Activated CD4-positive, alpha-beta memory T cell treated with anti-CD3 and anti-CD28 coated beads, Interleukin-2, amount 10 ng/mL, durations not matched to agents 7 days and 5 days (primary cell): ENCODE results near the gene FOXP1. TPM values are rescaled to one million over a fixed set of nuclear protein-coding genes. Genes with fewer than 3 reads are reported as not detected.

Experiments used
- CTCF ChIA-PET: fragments of 350-600 bp; sonication (Branson Sonifier 250); formaldehyde crosslinking; loops from one replicate; lab custom pipeline; 2021; ENCODE audit warnings: antibody characterized with exemption, inconsistent platforms; lab: Charles Lee
- POLR2A ChIA-PET: fragments of 350-600 bp; sonication (Branson Sonifier 250); formaldehyde crosslinking; loops from one replicate; lab custom pipeline; 2021; ENCODE audit warnings: antibody characterized with exemption; lab: Charles Lee
- DNase-seq: peaks from one replicate; pipeline ENCODE4 v3.0.0-alpha.2; 2020
- H3K27ac Mint-ChIP-seq: one replicate; pipeline ENCODE4 v1.8.0; 2021; ENCODE audit warnings: mild to moderate bottlenecking, mixed read lengths
- H3K27me3 Mint-ChIP-seq: one replicate; pipeline ENCODE4 v1.8.0; 2021; ENCODE audit warnings: mixed read lengths
- H3K36me3 Mint-ChIP-seq: one replicate; pipeline ENCODE4 v1.8.0; 2021; ENCODE audit warnings: low read depth, mixed read lengths
- H3K4me1 Mint-ChIP-seq: one replicate; pipeline ENCODE4 v1.8.0; 2021; ENCODE audit warnings: mixed read lengths
- H3K4me3 Mint-ChIP-seq: one replicate; pipeline ENCODE4 v1.8.0; 2021; ENCODE audit warnings: mild to moderate bottlenecking, mixed read lengths
- H3K9me3 Mint-ChIP-seq: one replicate; pipeline ENCODE4 v1.8.0; 2021; ENCODE audit warnings: mixed read lengths
- total RNA-seq, 2 experiments: library from RNA; stranded (reverse); gene quantifications; one replicate each; pipeline ENCODE4 v1.2.3, GENCODE V29; 2021

The FOXP1 gene
- total RNA-seq, 2 experiments from 2014 or later: 71.3 to 76.9 TPM

DNA sequence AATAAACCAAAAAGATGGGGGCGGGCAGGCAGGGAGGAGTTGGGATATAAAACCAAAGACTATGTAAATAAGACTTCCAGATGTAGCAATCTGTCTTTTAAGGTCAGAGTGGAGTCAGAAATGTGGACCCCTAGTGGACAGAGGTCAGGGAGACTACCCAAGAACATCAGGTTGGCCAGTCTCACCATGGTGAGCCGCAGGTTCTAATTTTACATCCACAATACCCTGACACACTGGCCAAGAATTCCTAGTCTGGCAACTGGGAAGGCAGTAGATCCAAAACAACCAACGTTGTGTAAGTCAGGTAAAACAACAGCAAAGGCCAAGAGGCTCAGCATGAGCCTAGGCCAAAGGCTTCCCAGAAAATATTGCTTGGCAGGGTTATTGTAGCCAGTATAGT is 203.4 kb downstream of the FOXP1 start:
- no peak overlapping the region for H3K4me3 Mint-ChIP-seq
- DNase-seq: no peak
- no peaks in the 10 kb centered on the region for H3K36me3 Mint-ChIP-seq
- H3K27me3 Mint-ChIP-seq: no peaks in the 10 kb centered on the region
- CTCF ChIA-PET: no interaction called here
- no peaks in the 10 kb centered on the region for H3K9me3 Mint-ChIP-seq
- H3K27ac Mint-ChIP-seq: no peak overlapping the region
- POLR2A ChIA-PET: no interaction called here
- peaks cover 37% of the 10 kb centered on the region for H3K4me1 Mint-ChIP-seq

DNA sequence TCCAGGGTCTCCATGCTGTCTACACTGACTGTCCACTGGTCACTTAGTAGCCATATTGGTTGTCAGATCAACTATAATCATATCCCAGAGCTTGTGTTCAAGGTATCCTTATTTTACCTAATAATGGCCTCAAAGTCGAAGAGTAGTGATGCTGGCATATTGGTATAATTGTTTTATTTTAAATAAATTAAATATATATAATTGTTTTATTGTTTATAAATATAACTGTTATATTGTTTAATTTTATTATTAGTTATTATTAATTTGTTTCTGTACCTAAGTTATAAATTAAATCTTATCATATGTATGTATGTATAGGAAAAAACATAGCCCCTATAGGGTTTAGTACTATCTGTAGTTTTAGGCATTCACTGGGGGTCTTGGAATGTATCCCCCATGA is 205.0 kb downstream of the FOXP1 start:
- ChIA-PET POLR2A (no interaction called here), CTCF (interaction anchor here (0.7 kb wide), 1 partner anchor 385 kb away, joined by 3 read pairs; no protein-coding TSS in a partner anchor)
- no peak overlapping the region for H3K27ac Mint-ChIP-seq
- H3K9me3 Mint-ChIP-seq: no peaks in the 10 kb centered on the region
- peaks cover 23% of the 10 kb centered on the region for H3K4me1 Mint-ChIP-seq
- H3K27me3 Mint-ChIP-seq: no peaks in the 10 kb centered on the region
- no peak overlapping the region for H3K4me3 Mint-ChIP-seq
- DNase-seq: no peak
- no peaks in the 10 kb centered on the region for H3K36me3 Mint-ChIP-seq

DNA sequence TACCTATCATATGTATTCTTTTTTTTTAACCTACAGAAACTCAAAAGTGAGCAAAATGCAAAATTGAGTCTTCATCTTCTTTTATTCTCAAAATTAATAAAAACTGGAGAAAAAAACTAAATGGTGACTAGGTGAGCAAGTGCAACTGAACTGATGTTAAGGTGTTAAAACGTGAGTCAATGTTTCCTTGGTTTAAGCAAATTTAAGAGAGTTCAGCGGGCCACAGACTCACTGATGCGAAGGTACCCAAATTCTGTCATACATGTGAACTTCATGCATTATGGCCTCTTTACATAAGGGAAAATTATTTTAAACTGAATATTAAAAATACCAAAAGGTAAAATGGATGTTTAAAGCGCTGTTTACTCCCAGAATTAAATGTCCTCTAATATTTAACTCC is 206.6 kb downstream of the FOXP1 start:
- ChIA-PET POLR2A (no interaction called here), CTCF (no interaction called here)
- H3K27me3 Mint-ChIP-seq: no peaks in the 10 kb centered on the region
- H3K9me3 Mint-ChIP-seq: no peaks in the 10 kb centered on the region
- DNase-seq: no peak
- peaks cover 25% of the 10 kb centered on the region for H3K4me1 Mint-ChIP-seq
- no peaks in the 10 kb centered on the region for H3K36me3 Mint-ChIP-seq
- H3K4me3 Mint-ChIP-seq: no peak overlapping the region
- H3K27ac Mint-ChIP-seq: no peak overlapping the region

DNA sequence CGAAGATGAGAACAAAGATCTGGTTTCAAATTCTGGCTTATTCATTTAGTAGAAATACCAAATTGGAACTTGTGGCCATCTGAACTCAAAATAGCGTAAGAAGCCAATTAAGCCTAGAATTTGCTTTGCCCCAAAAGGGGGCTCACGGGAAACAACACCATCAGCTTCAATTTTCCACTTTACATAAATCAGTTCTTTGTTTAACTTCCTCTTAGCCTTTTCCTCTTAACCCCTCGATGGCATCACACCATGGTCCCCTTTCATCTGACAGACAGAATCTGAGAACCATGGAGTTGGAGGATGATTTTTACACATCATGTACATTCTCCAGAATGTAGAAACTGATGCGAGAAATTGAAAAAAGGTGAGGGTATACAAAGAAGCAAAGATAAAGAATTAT is 207.0 kb downstream of the FOXP1 start:
- Mint-ChIP-seq H3K4me3 (no peak overlapping the region), H3K9me3 (no peaks in the 10 kb centered on the region), H3K36me3 (no peaks in the 10 kb centered on the region), H3K27ac (no peak overlapping the region), H3K27me3 (no peaks in the 10 kb centered on the region), H3K4me1 (peaks cover 23% of the 10 kb centered on the region)
- DNase-seq: no peak
- ChIA-PET CTCF (no interaction called here), POLR2A (no interaction called here)

DNA sequence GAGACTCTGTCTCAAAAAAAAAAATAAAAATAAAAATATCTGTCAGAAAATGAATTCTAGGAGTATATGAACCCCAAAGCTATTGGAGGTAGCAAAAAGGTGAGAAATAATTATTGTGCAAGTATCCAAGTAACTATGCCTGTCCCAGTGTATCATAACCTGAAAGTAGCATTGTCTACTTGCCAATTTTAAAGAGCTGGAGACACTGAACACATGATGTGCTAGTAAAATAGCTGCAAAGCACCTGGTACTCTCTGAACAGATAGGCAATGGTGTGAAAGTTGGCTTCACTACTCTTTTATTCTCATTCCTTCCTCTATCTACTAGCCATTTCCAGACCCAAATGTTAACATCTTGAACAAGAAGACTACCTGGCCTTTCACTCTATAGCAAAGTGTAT is 208.9 kb downstream of the FOXP1 start:
- Mint-ChIP-seq H3K4me1 (peaks cover 11% of the 10 kb centered on the region), H3K4me3 (no peak overlapping the region), H3K27ac (no peak overlapping the region), H3K36me3 (no peaks in the 10 kb centered on the region), H3K27me3 (no peaks in the 10 kb centered on the region), H3K9me3 (no peaks in the 10 kb centered on the region)
- no peak for DNase-seq
- CTCF ChIA-PET: interaction anchor here (1.2 kb wide), 1 partner anchor 9 kb away, joined by 5 read pairs; no protein-coding TSS in a partner anchor
- POLR2A ChIA-PET: no interaction called here

DNA sequence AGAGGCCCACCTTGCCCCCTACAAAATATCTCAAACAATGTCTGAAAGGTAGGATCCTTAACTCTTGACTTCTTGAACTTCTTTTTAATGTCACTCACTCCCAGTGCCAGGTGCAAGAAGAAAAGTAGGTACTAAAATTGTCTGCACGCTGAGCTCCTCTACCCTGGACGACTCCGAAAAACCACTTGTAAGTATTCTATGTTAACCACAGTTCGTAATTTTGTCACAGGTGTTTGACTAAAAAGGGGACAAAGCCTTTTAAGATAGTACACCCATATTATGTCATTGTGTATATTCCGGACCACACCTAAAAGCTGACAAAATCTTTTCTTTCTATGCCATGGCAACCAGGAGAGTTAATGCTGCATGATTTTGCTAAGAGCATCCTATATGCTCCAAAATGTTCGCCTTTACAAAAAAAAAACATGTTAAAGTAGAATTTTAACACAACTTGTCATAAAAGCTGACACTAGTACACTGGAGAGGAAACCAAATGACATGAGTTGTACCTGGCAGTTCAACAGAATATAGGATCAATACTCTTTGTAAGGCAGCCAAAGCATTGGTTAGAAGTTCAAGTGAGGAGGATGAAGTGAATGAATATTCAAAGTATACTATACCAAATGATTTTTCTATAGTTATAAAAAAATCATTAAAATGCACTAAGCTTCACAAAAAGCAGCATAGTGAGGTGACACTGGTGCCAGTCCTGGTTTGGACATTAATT is 210.5 kb downstream of the FOXP1 start:
- POLR2A ChIA-PET: no interaction called here
- H3K4me1 Mint-ChIP-seq: peaks cover 11% of the 10 kb centered on the region
- DNase-seq: no peak
- no peak overlapping the region for H3K27ac Mint-ChIP-seq
- CTCF ChIA-PET: interaction anchor here (0.6 kb wide), 1 partner anchor 132 kb away, joined by 3 read pairs; no protein-coding TSS in a partner anchor
- H3K36me3 Mint-ChIP-seq: no peaks in the 10 kb centered on the region
- H3K4me3 Mint-ChIP-seq: no peak overlapping the region
- no peaks in the 10 kb centered on the region for H3K9me3 Mint-ChIP-seq
- H3K27me3 Mint-ChIP-seq: no peaks in the 10 kb centered on the region

DNA sequence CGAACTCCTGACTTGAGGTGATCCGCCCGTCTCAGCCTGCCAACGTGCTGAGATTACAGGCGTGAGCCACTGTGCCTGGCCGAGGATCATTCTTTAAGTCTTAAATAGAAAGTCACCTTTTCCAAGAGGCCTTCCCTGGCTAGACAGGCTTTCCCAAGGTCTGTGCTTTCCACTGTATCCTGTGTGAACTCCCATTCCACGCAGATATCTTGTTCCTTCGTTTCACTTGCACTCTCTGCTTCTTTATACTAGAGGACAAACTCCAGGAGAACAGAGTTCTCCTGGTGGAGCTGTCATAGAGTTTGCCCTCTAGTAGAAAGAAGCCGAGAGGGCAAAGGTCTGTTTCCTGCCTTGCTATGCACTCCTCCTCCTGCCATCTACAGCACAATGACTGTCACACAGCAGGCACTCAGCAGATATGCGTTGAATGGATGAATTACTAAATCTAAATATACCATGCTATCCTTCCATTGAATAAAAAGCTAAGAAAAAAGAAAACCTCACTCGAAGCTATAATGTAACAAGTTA is 211.2 kb downstream of the FOXP1 start:
- Mint-ChIP-seq H3K27ac (no peak overlapping the region), H3K27me3 (no peaks in the 10 kb centered on the region), H3K4me3 (no peak overlapping the region), H3K4me1 (peaks cover 11% of the 10 kb centered on the region), H3K36me3 (no peaks in the 10 kb centered on the region), H3K9me3 (no peaks in the 10 kb centered on the region)
- ChIA-PET POLR2A (interaction anchor here (0.6 kb wide), 1 partner anchor 243 kb away, joined by 4 read pairs; no protein-coding TSS in a partner anchor), CTCF (interaction anchor here (0.7 kb wide), 1 partner anchor 822 kb away, joined by 3 read pairs; no protein-coding TSS in a partner anchor)
- DNase-seq: no peak

DNA sequence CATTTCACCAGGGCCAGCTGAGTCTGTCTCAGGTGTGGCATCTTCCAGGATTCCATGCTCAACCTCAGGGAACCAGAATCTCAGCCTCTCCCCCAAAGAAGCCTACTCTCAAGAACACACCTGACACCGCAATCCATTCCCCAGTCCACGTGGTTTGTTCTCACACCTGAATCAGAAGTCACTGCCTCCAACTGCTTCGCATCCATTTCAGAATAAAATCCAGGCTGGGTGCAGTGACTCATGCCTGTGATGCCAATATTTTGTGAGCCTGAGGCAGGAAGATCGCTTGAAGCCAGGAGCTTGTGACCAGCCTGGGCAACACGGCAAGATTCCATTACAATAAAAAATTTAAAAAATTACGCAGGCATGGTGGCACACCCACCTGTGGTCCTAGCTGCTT is 212.2 kb downstream of the FOXP1 start:
- no peak overlapping the region for H3K27ac Mint-ChIP-seq
- POLR2A ChIA-PET: interaction anchor here (0.6 kb wide), 1 partner anchor 242 kb away, joined by 4 read pairs; no protein-coding TSS in a partner anchor
- H3K36me3 Mint-ChIP-seq: no peaks in the 10 kb centered on the region
- no peaks in the 10 kb centered on the region for H3K9me3 Mint-ChIP-seq
- H3K27me3 Mint-ChIP-seq: no peaks in the 10 kb centered on the region
- no peak overlapping the region for H3K4me3 Mint-ChIP-seq
- no peak for DNase-seq
- CTCF ChIA-PET: interaction anchor here (0.7 kb wide), 1 partner anchor 821 kb away, joined by 3 read pairs; no protein-coding TSS in a partner anchor
- peaks cover 11% of the 10 kb centered on the region for H3K4me1 Mint-ChIP-seq

DNA sequence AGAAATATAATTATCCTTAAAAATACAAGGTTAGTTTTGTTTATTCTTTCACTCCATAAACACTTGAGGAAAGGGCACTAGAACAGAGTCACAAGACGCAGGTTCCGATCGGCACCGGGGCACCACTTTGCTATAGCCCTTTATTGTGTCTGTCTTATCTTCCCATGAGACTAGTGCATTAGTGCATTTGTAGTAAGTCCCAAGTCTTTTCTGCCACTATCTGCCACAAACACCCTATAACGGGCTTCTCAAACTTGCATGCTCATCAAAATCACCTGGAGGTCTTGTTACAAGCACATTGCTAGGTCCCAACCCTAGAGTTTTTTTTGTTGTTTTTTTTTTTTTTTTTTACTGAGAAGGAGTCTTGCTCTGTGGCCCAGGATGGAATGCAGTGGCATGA is 213.1 kb downstream of the FOXP1 start:
- no peaks in the 10 kb centered on the region for H3K9me3 Mint-ChIP-seq
- H3K4me3 Mint-ChIP-seq: no peak overlapping the region
- H3K27me3 Mint-ChIP-seq: no peaks in the 10 kb centered on the region
- ChIA-PET POLR2A (no interaction called here), CTCF (no interaction called here)
- peaks cover 11% of the 10 kb centered on the region for H3K4me1 Mint-ChIP-seq
- H3K36me3 Mint-ChIP-seq: no peaks in the 10 kb centered on the region
- H3K27ac Mint-ChIP-seq: no peak overlapping the region
- no peak for DNase-seq

DNA sequence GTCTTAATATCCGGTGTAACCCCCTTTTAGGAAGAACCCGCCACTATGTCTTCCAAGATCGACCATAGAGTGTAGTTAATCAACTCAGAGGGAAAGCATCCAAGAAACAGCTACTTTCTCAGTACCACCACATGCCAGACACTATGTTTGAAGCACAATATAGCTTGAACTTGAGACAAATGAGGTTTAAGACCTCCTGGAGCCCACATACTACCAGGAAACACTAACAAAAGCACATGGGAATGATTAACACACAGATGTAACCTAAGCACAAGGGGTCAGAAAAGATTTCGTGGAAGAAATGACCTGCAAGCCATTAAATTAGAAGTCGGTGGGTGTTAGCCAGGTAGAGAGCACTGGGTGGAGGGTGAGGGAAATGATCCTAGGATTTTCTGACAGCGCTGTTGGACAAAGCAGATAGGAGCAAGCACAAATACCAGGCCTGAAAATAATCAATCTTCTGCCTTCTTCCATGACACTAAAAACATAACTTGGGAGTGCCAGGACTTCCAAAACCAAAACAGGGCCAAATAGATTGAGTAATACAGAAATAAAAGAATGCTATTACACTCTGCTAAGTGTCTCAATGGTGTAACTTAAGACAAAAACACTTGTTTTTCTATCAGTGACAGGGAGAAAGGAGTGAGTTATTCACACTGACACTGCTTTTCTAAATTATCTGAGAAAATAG is 213.7 kb downstream of the FOXP1 start:
- H3K9me3 Mint-ChIP-seq: no peaks in the 10 kb centered on the region
- CTCF ChIA-PET: no interaction called here
- H3K4me1 Mint-ChIP-seq: peaks cover 14% of the 10 kb centered on the region

DNA sequence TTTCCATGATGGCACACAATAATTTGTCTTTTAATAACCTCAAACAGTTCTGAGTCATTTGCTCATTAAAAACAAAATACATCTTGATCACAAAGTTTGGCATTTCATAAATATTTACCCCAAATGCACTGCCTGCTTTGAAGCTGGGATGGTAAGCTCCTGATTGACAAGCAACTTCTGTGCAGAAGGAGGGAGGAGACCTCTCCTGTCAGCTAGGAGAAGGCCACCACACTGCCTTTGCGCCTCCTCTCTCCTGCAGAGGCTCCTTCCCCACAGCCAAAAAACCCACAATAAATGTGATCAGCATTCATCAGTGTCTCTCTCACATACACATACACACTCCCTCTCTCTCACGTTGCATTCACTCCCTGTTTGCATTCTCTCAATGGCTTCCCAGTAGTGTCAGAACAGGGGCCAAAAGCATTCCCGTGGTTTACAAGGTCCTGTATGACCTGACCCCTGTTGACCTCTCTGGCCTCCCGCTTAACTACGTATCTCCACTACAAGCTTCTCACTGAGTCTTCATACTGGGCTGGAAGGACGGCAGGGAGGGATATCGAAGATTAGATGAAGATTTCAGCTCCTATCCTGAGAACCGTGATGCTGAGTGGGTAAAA is 216.4 kb downstream of the FOXP1 start:
- H3K9me3 Mint-ChIP-seq: no peaks in the 10 kb centered on the region
- H3K4me1 Mint-ChIP-seq: peaks cover 14% of the 10 kb centered on the region
- DNase-seq: no peak
- no peaks in the 10 kb centered on the region for H3K36me3 Mint-ChIP-seq
- ChIA-PET POLR2A (no interaction called here), CTCF (no interaction called here)
- no peak overlapping the region for H3K27ac Mint-ChIP-seq
- no peaks in the 10 kb centered on the region for H3K27me3 Mint-ChIP-seq
- H3K4me3 Mint-ChIP-seq: no peak overlapping the region

More for the DNA sequence above, 213.7 kb downstream of the FOXP1 start:
- H3K36me3 Mint-ChIP-seq: no peaks in the 10 kb centered on the region
- no peak overlapping the region for H3K4me3 Mint-ChIP-seq
- H3K27me3 Mint-ChIP-seq: no peaks in the 10 kb centered on the region
- no peak for DNase-seq
- POLR2A ChIA-PET: no interaction called here
- no peak overlapping the region for H3K27ac Mint-ChIP-seq

DNA sequence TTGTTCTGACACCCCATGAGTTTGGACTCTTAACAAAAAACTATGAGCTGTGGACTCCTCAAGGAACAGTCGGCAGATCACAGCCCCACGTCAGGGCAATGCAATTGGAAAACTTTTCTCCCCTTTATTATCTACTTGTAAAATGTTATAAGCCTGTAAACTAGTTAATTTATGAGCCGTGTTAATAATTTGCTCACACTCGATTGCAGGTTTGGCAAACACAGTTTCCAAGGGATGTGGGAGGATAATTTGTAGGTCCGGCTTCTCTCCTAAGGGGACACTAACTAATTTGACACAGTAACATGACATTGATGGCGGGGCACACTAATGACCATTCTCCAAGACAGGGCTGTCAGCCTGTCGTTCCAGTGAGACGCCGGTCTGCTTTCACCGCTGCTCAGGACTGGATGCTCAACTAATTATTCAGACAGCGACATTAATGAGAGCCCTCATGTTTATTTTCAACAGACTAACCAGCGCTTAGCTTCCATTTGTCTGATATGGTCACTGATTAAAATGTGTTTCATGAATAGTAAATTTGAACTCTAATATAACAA is 222.1 kb downstream of the FOXP1 start:
- CTCF ChIA-PET: no interaction called here
- POLR2A ChIA-PET: interaction anchor here (0.9 to 3.0 kb wide), 5 partner anchors 22 to 310 kb away, joined by 3 to 13 read pairs (median 4); partner anchors contain the start of gene FOXP1
- H3K27ac Mint-ChIP-seq: peak overlapping the region; percentile 79
- H3K27me3 Mint-ChIP-seq: no peaks in the 10 kb centered on the region
- peaks cover 59% of the 10 kb centered on the region for H3K4me1 Mint-ChIP-seq
- no peaks in the 10 kb centered on the region for H3K9me3 Mint-ChIP-seq
- DNase-seq: no peak
- no peaks in the 10 kb centered on the region for H3K36me3 Mint-ChIP-seq
- no peak overlapping the region for H3K4me3 Mint-ChIP-seq
